Effector memory CD8-positive, alpha-beta T cell (primary cell): ENCODE measurements around the gene PLEKHM1.
A peak's percentile ranks its signal among the peaks of the same experiment; 100 is the strongest.

Source experiments
- ATAC-seq: fragments of 150-1000 bp; cut with Tn5 transposase; replicated peaks from 2 replicates; pipeline ENCODE4 v1.10.0; 2021; ENCODE audit warnings: mild to moderate bottlenecking, moderate library complexity
- DNase-seq, 3 experiments: peaks; one replicate each; pipeline ENCODE4 v3.0.0; 2021
- H3K27ac Mint-ChIP-seq, 2 donors: one replicate each; pipeline ENCODE4 v1.8.0; 2022; ENCODE audit warnings: mild to moderate bottlenecking in 2 of 2, mixed read lengths in 2 of 2, moderate library complexity in 2 of 2
- H3K27me3 Mint-ChIP-seq, 2 donors: one replicate each; pipeline ENCODE4 v1.8.0; 2022; ENCODE audit warnings: mixed read lengths in 2 of 2
- H3K36me3 Mint-ChIP-seq: one replicate; pipeline ENCODE4 v1.8.0; 2022; ENCODE audit warnings: mild to moderate bottlenecking, moderate library complexity, mixed read lengths; ENCODE audit not compliant: insufficient read depth
- H3K4me1 Mint-ChIP-seq, 2 donors: one replicate each; pipeline ENCODE4 v1.8.0; 2022; ENCODE audit warnings: low read depth in 2 of 2, mixed read lengths in 2 of 2
- H3K4me3 Mint-ChIP-seq, 2 donors: one replicate each; pipeline ENCODE4 v1.8.0; 2022; ENCODE audit warnings: mild to moderate bottlenecking in 2 of 2, mixed read lengths in 2 of 2, moderate library complexity in 2 of 2
- H3K9me3 Mint-ChIP-seq, 2 donors: one replicate each; pipeline ENCODE4 v1.8.0; 2022; ENCODE audit warnings: mixed read lengths in 2 of 2

PLEKHM1 gene

DNA sequence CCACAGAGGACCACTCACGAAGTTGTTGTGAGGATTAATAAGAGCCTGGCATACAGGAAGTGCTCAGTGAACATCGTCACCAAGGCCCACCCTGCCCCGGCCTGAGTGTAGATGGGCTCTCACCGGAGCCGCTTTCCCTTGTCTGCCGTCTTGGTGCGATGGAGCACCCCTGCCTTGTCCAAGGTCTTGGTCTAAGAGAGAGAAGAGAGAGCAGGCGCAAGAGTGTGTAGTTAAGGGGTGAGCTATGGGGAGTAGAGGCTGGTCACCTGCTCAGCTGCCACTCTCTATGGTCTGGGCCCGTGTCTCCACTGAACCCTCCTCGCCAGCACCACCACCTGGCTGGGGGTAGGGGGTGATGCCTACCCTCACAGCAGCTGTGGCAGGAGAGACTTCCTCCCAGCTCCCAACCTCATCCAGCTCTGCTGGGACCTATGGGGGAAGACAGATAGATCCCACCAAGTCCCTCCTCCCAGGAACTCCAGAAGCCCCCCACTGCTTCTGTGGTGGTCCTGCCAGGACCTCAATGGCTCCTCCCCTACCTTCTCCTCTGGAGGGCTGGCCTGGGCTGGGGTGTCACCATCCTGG lies 86.5 kb downstream of the PLEKHM1 start:
- DNase-seq (no peak), ATAC-seq (no peak)
- peaks cover 63% of the 10 kb centered on the region for H3K36me3 Mint-ChIP-seq
- no peak overlapping the region for H3K4me3 Mint-ChIP-seq
- no peaks in the 10 kb centered on the region for H3K9me3 Mint-ChIP-seq
- H3K4me1 Mint-ChIP-seq, result peaks cover 20 to 24% of the 10 kb centered on the region in 2 donors
- H3K27ac Mint-ChIP-seq, result peak overlapping the region; percentile 35 to 58
- no peaks in the 10 kb centered on the region for H3K27me3 Mint-ChIP-seq

DNA sequence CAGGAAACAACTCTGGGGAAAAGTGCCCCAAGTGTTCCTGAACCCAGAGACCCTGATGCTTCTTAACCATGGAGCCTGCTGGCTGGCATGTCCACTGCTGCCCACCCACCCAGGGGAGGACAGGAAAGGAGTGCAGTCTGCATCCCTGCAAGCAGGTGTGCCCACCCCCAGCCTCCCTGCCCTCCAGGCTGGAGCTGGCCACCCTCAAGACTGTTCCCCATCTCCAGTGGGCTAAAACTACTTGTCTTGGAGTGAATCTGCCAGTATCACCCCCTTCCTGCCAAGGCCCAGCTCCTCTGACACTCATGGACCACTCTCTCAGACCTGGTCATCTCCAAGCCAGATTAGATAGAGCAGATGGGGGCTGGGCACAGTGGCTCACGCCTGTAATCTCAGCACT lies 87.6 kb downstream of the PLEKHM1 start:
- H3K9me3 Mint-ChIP-seq, result no peaks in the 10 kb centered on the region
- no peak for ATAC-seq
- peak overlapping the region; percentile 55 to 56 for H3K27ac Mint-ChIP-seq
- H3K36me3 Mint-ChIP-seq, result peaks cover 73% of the 10 kb centered on the region
- H3K27me3 Mint-ChIP-seq, result no peaks in the 10 kb centered on the region
- DNase-seq, result no peak
- H3K4me3 Mint-ChIP-seq, result no peak overlapping the region
- H3K4me1 Mint-ChIP-seq, result peaks cover 9 to 13% of the 10 kb centered on the region in 2 donors

DNA sequence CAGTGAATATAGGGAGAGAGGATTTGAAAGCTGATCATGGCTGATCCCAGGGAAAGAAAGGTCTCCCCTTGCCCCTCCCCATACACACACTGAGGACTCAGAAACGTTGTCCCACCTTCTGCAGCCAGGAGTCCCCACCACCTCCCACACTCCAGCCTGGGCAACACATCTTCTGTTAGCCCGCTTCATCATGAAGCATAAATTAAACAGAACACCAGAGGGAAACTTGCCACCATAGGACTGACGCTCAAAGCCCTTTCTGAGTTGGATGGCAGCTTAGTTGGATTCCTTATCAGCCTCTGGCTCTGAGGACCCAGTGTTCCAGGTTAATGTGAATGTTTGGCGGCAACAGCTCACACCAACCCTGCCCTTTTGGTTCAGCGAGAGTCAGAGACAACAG lies 91.7 kb downstream of the PLEKHM1 start:
- H3K27me3 Mint-ChIP-seq, result no peaks in the 10 kb centered on the region
- H3K4me1 Mint-ChIP-seq, result peaks cover 0 to 8% of the 10 kb centered on the region in 2 donors
- no peak for ATAC-seq
- no peak overlapping the region for H3K4me3 Mint-ChIP-seq
- no peaks in the 10 kb centered on the region for H3K9me3 Mint-ChIP-seq
- H3K36me3 Mint-ChIP-seq, result peaks cover 64% of the 10 kb centered on the region
- H3K27ac Mint-ChIP-seq, result peak overlapping the region in 1 of 2 donors; percentile 32
- no peak for DNase-seq

DNA sequence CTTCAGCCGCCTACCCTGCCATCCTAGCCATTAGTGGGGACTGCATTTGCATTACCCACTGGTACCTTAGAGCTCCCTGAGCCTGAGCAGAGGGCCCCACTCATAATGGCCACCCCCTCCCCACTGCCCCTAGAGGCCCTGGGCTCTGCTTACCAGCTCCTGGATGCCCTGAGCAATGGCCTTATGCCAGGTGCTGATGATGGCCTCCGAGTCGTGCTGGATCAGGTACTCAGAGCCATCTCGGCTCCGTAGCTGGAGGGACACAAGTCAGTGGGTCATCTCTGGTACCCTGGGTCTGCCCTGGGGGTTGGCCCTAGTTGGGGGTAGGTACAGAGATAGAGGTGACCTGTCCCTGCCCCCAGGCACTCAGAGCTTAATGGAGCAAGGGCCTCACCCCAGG lies 92.7 kb downstream of the PLEKHM1 start:
- Mint-ChIP-seq H3K27ac (no peak overlapping the region), H3K27me3 (no peaks in the 10 kb centered on the region)

DNA sequence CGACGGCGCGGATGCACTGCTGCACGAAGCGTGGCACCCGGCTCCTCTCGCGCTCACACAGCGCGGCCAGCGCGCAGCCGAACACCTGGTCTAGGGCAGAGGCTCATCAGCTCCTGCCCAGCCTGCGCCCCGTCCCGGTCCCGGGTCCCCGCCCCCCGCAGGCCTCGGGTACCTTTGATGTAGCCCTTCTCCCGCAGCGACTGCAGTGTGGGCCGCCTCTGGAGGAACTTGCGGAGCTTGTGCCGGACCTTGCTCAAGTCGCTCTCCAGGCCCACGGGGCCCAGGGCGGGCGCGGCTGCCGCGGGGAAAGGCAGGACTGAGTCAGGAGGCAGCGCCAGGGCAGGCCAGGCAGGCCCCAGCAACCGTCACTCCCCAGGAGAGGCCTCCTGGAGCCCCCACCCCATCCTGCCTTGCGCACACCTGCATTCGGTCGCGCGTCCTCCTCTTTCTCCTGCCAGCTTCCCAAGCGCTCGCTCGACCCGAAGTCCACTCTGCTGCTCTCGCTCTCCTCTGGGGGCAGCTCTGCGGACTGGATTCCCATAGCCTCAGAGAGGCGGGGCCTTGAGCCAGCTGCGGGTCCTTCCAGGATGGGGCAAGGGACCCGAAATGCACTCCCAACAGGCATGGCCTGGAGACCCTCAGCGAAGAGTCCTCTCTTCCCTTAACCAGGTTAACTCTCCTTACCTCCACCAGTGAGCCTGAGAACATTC lies 93.9 kb downstream of the PLEKHM1 start:
- Mint-ChIP-seq H3K36me3 (peaks cover 52% of the 10 kb centered on the region), H3K27ac (no peak overlapping the region), H3K27me3 (no peaks in the 10 kb centered on the region), H3K4me1 (peaks cover 6 to 8% of the 10 kb centered on the region in 2 donors), H3K4me3 (no peak overlapping the region), H3K9me3 (no peaks in the 10 kb centered on the region)
- DNase-seq (no peak), ATAC-seq (no peak)

More for the DNA sequence above, 92.7 kb downstream of the PLEKHM1 start:
- no peak overlapping the region for H3K4me3 Mint-ChIP-seq
- H3K36me3 Mint-ChIP-seq, result peaks cover 60% of the 10 kb centered on the region
- H3K4me1 Mint-ChIP-seq, result peaks cover 7 to 8% of the 10 kb centered on the region in 2 donors
- no peaks in the 10 kb centered on the region for H3K9me3 Mint-ChIP-seq
- ATAC-seq (no peak), DNase-seq (no peak)

DNA sequence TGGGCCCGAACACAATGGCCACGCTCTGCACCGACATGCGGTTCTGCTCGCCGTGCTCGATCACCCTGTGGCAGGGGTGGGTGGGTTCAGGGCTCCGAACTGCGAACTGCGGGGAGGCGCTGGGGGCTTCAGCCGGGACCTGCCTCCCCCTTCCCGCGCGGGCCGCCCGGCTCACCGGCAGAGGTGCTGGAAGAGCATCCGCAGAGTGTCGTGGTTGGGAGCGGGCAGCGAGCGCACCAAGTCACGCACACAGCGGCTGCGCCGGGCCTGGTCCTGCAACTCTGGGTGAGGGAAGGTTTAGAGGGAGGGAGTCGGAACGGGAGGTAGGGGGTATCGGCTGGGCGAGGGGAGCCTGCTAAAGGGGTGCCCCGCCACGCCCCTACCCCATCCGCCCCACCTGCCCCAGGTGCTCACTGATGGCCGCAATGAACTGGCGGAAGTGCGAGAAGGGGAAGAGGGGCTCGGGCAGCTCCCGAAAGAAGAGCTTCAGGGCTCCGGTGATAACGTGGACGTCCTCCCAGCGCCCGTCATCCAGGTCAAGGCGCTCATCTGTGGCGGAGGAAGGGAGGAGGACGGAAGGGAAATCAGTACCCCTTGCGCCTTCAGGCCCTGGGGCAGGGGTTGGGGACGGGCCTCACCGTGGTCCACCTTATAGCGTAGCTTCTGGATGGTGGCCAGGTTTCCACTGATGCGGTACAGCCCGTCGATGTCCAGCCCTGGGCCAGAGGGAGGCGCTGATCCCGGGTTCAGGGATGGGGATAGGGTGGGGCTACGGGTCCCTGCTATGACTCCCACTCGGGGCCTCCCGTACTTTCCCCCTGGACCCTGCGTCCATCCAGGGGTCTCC lies 94.7 kb downstream of the PLEKHM1 start:
- Mint-ChIP-seq H3K9me3 (no peaks in the 10 kb centered on the region), H3K27me3 (no peaks in the 10 kb centered on the region), H3K36me3 (peaks cover 43% of the 10 kb centered on the region), H3K27ac (no peak overlapping the region), H3K4me3 (no peak overlapping the region), H3K4me1 (peaks cover 8 to 9% of the 10 kb centered on the region in 2 donors)
- no peak for DNase-seq
- ATAC-seq, result no peak

DNA sequence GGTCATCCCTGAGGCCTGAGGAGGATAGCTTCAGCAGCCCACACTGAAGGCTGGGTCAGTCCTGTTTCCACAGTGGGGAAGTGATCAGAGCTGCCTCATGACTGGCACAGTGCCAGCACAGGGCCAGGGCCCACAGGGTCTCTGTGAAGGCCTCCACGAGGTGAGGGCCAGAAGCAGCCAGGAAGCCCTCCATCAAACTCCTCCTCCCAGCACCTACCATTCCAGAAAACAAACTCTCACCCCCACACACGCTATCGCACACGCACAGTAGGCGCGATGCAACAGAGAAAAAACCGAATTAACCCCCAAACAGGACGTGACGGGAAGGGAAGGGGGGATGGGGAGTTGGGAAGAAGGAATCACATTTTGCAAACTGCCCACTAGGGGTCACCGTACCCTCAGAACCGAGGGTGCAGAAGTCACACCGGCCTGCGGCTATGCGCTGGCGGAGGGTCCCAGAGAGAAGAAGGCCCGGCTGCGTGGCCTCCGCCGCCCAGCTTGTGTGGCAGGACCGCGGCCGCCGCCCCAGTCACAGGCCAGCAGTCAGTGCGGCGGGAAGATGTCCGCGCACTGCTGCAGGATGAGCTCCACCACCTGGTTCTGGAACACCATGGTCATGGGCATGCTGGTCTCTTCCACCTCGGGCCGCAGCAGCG lies 95.5 kb downstream of the PLEKHM1 start:
- ATAC-seq, result peak; percentile 17
- H3K9me3 Mint-ChIP-seq, result no peaks in the 10 kb centered on the region
- H3K4me1 Mint-ChIP-seq, result peaks cover 8 to 9% of the 10 kb centered on the region in 2 donors
- peaks cover 36% of the 10 kb centered on the region for H3K36me3 Mint-ChIP-seq
- DNase-seq, result peak in 1 of 3 experiments; percentile 25
- H3K27me3 Mint-ChIP-seq, result peaks cover 0 to under 1% of the 10 kb centered on the region in 2 donors
- peak overlapping the region in 1 of 2 donors; percentile 38 for H3K27ac Mint-ChIP-seq
- no peak overlapping the region for H3K4me3 Mint-ChIP-seq

DNA sequence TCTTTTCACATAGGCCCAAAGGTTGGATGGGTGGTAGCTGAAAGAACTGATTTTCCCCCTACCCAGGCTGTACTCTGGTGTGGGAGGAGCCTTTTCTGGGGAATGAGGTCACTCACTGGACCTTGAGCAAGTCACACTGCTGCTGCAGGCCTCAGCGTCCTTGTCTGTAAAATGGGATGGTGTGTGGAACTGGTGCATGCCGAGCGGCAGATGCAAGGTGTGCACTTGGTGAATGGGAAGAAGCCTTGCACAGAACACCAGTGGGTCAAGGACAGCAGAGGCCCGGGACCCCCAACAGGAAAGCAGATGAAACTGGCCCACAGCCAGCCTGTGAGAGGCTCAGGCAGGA lies 96.0 kb downstream of the PLEKHM1 start:
- Mint-ChIP-seq H3K36me3 (peaks cover 31% of the 10 kb centered on the region), H3K27ac (peak overlapping the region in 1 of 2 donors; percentile 38)

DNA sequence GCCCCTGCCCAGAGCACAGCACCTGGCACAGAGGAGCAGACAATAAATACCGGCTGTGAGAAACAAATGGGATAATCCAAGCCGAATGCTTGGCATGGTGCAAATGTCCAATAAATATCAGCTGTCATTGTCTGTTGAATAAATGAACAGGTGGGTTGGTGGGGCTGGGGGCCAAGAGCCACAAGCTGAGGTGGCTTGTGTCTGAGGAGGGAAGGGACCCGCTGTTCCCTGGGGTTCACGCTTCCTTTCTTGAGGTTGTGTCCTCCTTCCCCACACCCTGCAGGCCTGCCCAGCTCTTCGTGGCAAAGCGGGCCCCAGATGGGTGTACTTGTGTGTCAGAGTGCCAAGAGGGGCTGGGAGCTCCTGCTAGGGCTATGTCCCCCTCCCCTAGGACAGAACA lies 96.4 kb downstream of the PLEKHM1 start:
- no peak for ATAC-seq
- no peak for DNase-seq
- peak overlapping the region in 1 of 2 donors; percentile 38 for H3K27ac Mint-ChIP-seq
- no peaks in the 10 kb centered on the region for H3K9me3 Mint-ChIP-seq
- H3K27me3 Mint-ChIP-seq, result peaks cover 0 to 9% of the 10 kb centered on the region in 2 donors
- H3K36me3 Mint-ChIP-seq, result peaks cover 26% of the 10 kb centered on the region
- H3K4me3 Mint-ChIP-seq, result no peak overlapping the region
- peaks cover 8 to 9% of the 10 kb centered on the region in 2 donors for H3K4me1 Mint-ChIP-seq

More for the DNA sequence above, 96.0 kb downstream of the PLEKHM1 start:
- DNase-seq, result no peak
- H3K27me3 Mint-ChIP-seq, result peaks cover 0 to 5% of the 10 kb centered on the region in 2 donors
- H3K9me3 Mint-ChIP-seq, result no peaks in the 10 kb centered on the region
- H3K4me3 Mint-ChIP-seq, result no peak overlapping the region
- no peak for ATAC-seq
- peaks cover 8 to 9% of the 10 kb centered on the region in 2 donors for H3K4me1 Mint-ChIP-seq

DNA sequence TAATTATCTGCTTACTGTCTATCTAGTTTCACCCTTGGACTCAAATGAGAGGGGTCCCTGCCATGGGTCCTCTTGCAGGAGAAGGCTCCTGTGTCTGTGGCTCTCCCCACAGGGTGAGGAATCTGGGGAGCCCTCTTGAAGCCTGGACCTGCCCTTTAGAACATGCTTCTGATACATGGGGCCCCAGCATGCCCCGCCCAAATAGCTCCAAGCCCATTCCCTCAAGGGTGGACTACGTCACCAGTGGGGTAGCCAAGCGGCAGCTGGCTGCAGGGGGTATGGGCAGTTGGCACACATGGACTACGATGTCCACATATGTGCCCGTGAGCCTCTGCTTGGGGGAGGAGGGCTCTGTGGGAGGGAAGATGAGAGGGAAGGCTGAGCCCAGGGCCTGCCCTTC lies 97.1 kb downstream of the PLEKHM1 start:
- ATAC-seq (no peak), DNase-seq (no peak)
- H3K4me1 Mint-ChIP-seq, result peaks cover 8 to 9% of the 10 kb centered on the region in 2 donors
- H3K9me3 Mint-ChIP-seq, result no peaks in the 10 kb centered on the region
- H3K4me3 Mint-ChIP-seq, result no peak overlapping the region
- H3K27ac Mint-ChIP-seq, result peak overlapping the region; percentile 29 to 81
- peaks cover 19% of the 10 kb centered on the region for H3K36me3 Mint-ChIP-seq
- H3K27me3 Mint-ChIP-seq, result peaks cover 5 to 16% of the 10 kb centered on the region in 2 donors

DNA sequence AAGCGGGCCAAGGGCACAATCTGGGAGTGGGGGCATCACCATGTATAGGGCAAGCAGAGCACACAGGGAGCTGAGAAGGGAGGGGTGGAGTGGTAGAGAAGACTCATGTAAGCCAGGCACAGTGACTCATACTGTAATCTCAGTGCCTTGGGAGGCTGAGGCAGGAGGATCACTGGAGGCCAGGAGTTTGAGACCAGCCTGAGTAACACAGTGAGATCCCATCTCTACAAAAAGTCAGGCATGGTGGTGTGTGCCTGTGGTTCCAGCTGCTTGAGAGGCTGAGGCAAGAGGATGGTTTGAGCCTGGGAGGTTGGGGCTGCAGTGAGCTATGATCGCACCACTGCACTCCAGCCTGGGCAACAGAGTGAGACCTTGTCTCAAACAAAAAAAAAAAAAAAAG lies 98.6 kb downstream of the PLEKHM1 start:
- no peak overlapping the region for H3K4me3 Mint-ChIP-seq
- H3K9me3 Mint-ChIP-seq, result no peaks in the 10 kb centered on the region
- peaks cover 7 to 11% of the 10 kb centered on the region in 2 donors for H3K4me1 Mint-ChIP-seq
- peak overlapping the region; percentile 27 to 81 for H3K27ac Mint-ChIP-seq
- H3K27me3 Mint-ChIP-seq, result peaks cover 17 to 29% of the 10 kb centered on the region in 2 donors
- DNase-seq, result no peak
- no peak for ATAC-seq
- peaks cover 12% of the 10 kb centered on the region for H3K36me3 Mint-ChIP-seq

DNA sequence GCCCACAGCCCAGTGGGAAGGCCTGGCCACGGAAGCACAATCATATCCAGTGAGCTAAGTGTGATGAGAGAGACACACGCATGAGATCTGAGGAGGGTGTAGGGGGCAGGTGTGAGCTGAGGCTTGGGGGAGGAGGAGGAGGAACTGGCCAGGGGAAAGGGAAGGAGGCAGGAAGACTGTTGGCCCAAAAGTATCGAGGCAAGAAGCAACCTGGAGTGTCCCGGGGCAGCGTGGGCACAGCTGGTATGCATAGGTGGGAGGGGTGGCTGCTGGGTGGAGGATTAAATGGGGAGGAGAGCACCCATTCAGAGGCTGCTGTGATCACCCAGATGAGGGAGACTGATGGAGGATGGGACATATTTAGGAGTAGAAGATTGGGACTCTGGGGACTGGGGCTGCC lies 99.2 kb downstream of the PLEKHM1 start:
- Mint-ChIP-seq H3K27me3 (peaks cover 17 to 29% of the 10 kb centered on the region in 2 donors), H3K4me1 (peaks cover 5 to 11% of the 10 kb centered on the region in 2 donors), H3K4me3 (no peak overlapping the region), H3K27ac (peak overlapping the region; percentile 25 to 27), H3K9me3 (no peaks in the 10 kb centered on the region), H3K36me3 (peaks cover 10% of the 10 kb centered on the region)
- ATAC-seq (no peak), DNase-seq (no peak)

DNA sequence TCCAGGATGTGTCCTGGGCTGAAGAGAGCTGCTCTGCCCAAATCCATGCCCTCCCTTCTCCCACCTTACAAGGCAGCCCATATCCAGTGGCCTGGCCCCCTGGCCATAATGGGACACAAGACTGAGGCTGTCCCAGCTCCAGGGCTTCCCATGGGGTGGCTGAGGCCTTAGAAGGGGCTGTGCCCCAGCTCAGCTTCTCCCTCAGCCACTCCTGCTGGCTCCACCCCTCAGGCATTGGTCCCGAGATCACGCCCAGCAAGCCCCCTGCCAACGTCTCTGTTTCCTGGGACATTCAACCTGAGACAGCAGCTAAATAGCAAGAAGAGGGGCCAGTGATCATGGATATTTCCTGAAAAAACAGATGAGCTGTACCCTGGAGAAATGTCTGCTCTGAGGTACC lies 101.2 kb downstream of the PLEKHM1 start:
- DNase-seq (no peak), ATAC-seq (no peak)
- Mint-ChIP-seq H3K4me1 (peaks cover 11 to 14% of the 10 kb centered on the region in 2 donors), H3K27ac (peak overlapping the region in 1 of 2 donors; percentile 63), H3K36me3 (peaks cover 7% of the 10 kb centered on the region), H3K27me3 (peaks cover 17 to 37% of the 10 kb centered on the region in 2 donors), H3K4me3 (no peak overlapping the region), H3K9me3 (no peaks in the 10 kb centered on the region)
